Measurements from ENCODE around the gene SYDE1.
"Not testable (repeated sequence)": the region's sequence is repeated elsewhere in the genome, so short reads cannot be mapped to it uniquely, and the experiment has no call there.

Gene SYDE1, protein sequence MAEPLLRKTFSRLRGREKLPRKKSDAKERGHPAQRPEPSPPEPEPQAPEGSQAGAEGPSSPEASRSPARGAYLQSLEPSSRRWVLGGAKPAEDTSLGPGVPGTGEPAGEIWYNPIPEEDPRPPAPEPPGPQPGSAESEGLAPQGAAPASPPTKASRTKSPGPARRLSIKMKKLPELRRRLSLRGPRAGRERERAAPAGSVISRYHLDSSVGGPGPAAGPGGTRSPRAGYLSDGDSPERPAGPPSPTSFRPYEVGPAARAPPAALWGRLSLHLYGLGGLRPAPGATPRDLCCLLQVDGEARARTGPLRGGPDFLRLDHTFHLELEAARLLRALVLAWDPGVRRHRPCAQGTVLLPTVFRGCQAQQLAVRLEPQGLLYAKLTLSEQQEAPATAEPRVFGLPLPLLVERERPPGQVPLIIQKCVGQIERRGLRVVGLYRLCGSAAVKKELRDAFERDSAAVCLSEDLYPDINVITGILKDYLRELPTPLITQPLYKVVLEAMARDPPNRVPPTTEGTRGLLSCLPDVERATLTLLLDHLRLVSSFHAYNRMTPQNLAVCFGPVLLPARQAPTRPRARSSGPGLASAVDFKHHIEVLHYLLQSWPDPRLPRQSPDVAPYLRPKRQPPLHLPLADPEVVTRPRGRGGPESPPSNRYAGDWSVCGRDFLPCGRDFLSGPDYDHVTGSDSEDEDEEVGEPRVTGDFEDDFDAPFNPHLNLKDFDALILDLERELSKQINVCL

DNA sequence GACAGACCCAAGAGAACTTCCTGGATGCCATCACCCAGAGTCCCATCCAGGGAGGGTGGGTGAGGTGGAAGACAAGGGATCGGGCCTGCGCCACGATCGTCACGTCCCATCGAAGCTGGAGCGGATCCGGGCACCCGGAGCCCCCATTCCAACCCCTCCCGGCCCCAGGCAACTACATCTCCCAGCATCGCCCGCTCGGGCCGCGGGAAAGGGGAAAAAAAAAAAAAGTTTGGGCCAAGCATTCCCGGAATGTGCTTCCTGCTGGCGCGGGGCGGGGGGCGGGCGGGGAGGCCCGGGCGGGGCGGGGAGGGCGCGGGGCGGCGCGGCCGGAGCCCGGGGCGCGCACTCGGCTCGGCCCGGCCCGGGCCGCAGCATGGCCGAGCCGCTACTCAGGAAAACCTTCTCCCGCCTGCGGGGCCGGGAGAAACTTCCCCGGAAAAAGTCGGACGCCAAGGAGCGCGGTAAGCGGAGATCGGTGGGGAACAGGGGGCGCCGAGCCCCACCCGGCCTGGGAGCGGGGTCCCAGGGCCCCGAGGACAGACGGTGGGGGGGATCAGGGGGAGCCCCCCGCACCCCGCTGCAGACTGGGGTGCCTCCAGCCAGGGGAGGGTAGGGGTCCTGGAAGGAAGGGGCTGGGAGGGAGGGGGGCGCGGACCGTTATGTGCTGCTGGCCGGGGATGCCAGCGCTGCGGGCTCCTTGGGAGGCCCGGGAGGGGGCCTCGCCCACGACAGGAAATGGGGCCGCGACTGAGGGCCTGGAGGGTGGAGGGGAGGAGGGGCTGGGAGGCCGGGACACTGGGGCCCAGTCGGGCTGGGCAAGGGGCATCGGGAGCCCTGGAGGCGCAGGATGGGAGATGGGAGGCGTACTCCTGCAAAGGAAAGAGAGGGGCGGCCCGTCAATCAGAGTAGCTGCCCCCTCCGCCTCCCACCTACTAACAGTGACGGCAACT is at the start of gene SYDE1:
Gene SYDE1, plus strand, starts transcription at position 341 of the 950 bp plus-strand sequence. Its CDS starts 33 bp downstream, at position 374.
- DNase-seq: no peak

DNA sequence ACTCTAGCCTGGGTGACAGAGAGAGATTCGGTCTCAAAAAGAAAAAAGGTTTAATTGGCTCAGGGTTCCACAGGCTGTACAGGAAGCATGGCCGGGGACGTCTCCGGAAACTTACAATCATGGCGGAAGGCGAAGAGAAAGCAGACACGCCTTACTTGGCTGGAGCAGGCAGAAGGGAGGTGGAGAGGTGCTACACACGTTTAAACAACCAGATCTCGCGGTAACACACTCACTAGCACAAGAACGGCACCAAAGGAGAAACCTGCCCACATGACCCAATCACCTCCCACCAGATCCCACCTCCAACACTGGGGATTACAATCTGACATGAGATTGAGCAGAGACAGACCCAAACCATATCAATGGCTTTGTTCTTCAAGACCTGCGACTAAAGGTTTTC is 45.2 kb upstream of the SYDE1 start:
- no peak for DNase-seq

- not testable (repeated sequence) for DNase-seq
Observed at GRCh38 chr19:15070386-15070785, 36.8 kb upstream of the SYDE1 start.

- no peak for DNase-seq
Observed at GRCh38 chr19:15072930-15073647, 34.1 kb upstream of the SYDE1 start.

DNA sequence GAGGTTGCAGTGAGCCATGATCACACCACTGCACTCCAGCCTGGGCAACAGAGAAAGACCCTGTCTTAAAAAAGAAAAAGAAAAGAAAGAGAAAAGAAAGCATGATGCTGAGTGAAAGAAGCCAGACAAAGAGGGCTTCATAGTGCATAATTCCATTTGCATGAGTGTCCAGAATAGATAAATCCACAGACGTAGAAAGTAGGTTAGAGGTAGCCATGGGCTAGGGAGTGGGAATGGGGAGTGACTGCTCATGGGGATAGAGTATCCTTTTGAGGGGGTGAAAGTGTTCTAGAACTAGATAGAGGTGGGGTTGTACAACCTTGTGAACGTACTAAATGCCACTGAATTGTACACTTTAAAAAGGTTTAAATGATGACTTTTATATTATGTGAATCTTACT is 32.8 kb upstream of the SYDE1 start:
- DNase-seq: no peak

- DNase-seq: no peak
Observed at GRCh38 chr19:15075806-15076205, 31.4 kb upstream of the SYDE1 start.

DNA sequence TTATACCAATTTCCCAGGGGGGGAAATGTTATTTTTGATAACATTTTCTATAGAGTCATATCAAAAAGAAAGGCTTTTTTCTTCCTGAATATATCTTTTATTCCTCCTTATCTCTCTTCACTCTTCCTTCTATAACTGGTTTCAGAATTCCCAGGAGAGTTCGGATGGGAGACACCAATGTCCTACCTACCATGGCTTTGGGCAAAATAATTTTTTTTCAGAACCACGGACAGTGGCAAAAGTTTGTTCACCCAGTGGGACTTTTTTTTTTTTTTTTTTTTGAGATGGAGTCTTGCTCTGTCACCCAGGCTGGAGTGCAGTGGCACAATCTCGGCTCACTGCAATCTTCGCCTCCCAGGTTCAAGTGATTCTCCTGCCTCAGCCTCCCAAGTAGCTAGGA is 27.2 kb upstream of the SYDE1 start:
- DNase-seq: peak; percentile 49

GRCh38 chr19:15081911-15082310 is 25.3 kb upstream of the SYDE1 start, which contains the start of gene OR1I1:
OR1I1 (plus strand) TSS chr19:15082211; CDS start chr19:15087066, 4,855 bp downstream.
- no peak for DNase-seq

DNA sequence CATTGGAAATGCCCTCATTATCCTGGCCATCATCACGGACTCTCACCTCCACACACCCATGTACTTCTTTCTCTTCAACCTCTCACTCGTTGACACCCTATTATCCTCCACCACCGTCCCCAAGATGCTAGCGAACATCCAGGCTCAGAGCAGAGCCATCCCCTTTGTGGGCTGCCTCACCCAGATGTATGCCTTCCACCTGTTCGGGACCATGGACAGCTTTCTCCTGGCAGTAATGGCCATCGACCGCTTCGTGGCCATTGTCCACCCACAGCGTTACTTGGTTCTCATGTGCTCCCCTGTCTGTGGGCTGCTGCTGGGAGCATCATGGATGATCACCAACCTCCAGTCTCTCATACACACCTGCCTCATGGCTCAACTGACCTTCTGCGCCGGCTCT is 20.0 kb upstream of the SYDE1 start:
- DNase-seq: no peak

GRCh38 chr19:15091918-15092753 is 15.1 kb upstream of the SYDE1 start:
- peak; percentile 95 for DNase-seq

- no peak for DNase-seq
Observed at GRCh38 chr19:15093001-15093400, 14.2 kb upstream of the SYDE1 start.

DNA sequence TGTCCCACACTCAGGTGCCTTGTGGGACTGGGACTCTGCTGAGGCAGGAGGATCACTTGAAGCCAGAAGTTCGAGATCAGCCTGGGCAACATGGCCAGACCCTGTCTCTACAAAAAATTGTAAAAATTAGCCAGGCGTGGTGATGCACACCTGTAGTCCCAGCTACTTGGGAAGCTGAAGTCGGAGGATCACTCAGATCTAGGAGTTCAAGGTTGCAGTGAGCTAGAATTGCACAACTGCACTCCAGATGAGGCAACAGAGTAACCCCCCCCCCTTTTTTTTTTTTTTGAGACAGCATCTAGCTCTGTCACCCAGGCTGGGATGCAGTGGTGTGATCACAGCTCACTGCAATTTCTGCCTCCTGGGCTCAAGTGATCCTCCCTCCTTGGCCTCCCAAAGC is 11.0 kb upstream of the SYDE1 start:
- no peak for DNase-seq

- DNase-seq: not testable (repeated sequence)
Observed at GRCh38 chr19:15097980-15098379, 9.2 kb upstream of the SYDE1 start.

GRCh38 chr19:15098460-15098859 is 8.7 kb upstream of the SYDE1 start:
- DNase-seq: no peak

DNA sequence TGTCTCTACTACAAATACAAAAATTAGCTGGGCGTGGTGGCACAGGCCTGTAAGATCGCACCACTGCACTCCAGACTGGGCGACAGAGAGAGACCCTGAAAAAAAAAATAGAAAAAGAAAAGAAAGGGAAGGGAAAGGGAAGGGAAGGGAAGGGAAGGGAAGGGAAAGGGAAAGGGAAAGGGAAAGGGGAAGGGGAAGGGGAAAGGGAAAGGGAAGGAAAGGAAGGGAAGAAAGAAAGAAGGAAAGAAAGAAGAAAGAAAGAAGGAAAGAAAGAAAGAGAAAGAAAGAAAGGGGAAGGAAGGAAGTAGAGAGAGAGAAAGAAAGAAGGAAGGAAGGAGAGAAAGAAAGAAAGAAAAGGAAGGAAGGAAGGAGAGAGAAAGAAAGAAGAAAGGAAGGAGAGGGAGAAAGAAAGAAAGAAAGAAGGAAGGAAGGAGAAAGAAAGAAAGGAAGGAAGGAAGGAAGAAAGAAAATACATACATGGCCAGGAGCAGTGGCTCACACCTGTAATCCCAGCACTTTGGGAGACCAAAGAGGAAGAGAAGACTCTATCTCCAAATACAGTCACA is 8.1 kb upstream of the SYDE1 start:
- DNase-seq: no peak

DNA sequence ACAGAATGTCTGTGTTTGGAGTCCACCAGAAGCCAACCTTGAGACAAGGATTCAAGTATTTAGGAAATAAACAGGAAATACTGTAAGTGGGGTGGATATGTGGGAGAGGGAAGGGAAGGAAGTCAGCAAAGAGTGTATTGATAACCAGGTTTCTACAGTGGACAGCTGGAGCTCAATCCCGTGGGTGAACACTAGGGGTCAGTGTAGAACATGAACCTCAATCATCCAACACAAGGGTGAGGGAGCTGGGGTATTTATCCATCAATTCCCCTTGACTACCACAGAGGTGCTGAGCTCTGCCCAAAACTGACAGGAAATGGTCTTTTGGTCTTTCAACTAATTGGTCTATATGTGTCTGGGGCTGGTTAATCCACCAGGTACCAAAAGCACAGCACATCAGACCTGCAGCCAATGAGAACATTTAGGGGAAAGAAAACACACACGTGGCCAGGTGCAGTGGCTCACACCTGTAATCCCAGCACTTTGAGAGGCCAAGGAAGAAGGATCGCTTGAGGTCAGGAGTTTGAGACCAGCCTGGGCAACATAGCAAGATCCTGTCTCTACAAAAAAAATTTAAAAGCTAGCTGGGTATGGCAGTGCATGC is 5.6 kb upstream of the SYDE1 start:
- peak; percentile 88 for DNase-seq

- no peak for DNase-seq
Observed at GRCh38 chr19:15104003-15104402, 3.2 kb upstream of the SYDE1 start.

DNA sequence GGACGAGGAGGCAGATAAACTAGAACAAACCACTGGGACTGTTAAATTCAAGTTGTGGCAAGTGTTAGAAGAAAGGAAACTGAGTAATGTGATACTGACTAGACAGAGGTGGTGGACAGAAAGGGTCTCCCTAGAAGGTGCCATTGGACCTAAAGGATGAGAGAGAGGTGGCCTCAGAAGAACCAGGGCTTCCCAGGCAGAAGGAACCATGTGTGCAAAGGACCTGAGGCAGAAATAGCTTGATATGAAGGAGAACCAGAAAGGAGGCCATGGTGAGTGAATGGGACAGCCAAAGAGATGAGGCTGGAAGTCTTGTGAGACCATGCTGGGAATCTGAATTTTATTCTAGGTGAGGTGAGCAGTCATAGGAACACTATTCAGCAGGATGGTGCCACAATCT is 2.8 kb upstream of the SYDE1 start:
- no peak for DNase-seq

GRCh38 chr19:15105044-15105443 is 2.2 kb upstream of the SYDE1 start:
- no peak for DNase-seq

GRCh38 chr19:15108145-15108844 is 1.1 kb downstream of the SYDE1 start:
- DNase-seq: no peak

Data from OCI-M1 (cell line).